Thyroid gland (tissue), 4 donors: ENCODE measurements around the gene USO1.
"Not testable (repeated sequence)": the region's sequence is repeated elsewhere in the genome, so short reads cannot be mapped to it uniquely, and the experiment has no call there.

Experiments used
- CTCF ChIP-seq, 6 experiments: fragments of 200-600 bp in 3 of 6; fragments of 450-650 bp in 3 of 6; sonication (generic) in 3 of 6; IDR thresholded peaks; one replicate each; pipeline ENCODE4 v1.5.1; 2016 to 2019; ENCODE audit warnings: antibody characterized with exemption in 6 of 6, mild to moderate bottlenecking in 2 of 6, inconsistent platforms in 1 of 6, moderate library complexity in 1 of 6
- POLR2A ChIP-seq, 2 donors: fragments of 450-650 bp; IDR thresholded peaks; one replicate each; pipeline ENCODE4 v1.6.1; 2017; ENCODE audit warnings: antibody characterized with exemption in 2 of 2, mild to moderate bottlenecking in 2 of 2, moderate library complexity in 1 of 2

GRCh38 chr4:75692066-75692465 lies 32.3 kb upstream of the USO1 start:
- TF ChIP-seq POLR2A, CTCF (IDR thresholded peaks at IDR 0.05): not testable (repeated sequence)
